ENCODE measurements around the gene PPM1D.

DNA sequence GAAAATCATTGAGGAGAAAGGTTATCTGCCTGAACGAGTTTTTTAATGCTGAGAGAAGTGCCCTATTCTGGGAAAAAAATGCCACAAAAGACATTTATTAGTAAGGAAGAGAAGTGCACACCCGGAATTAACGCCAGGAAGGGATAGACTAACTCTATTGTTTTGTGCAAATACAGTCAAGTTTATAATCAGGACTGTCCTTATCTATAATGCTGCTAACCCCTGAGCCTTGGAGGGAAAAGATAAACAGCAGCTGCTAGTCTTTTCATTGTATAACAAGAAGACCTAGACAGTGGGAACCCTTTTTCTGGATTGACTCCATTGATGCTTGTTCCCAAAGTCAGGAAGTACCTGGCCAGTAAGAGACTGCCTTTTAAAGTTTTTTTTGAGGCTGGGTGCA lies 104.2 kb downstream of the PPM1D start:
- TF ChIP-seq, protein P1, sequence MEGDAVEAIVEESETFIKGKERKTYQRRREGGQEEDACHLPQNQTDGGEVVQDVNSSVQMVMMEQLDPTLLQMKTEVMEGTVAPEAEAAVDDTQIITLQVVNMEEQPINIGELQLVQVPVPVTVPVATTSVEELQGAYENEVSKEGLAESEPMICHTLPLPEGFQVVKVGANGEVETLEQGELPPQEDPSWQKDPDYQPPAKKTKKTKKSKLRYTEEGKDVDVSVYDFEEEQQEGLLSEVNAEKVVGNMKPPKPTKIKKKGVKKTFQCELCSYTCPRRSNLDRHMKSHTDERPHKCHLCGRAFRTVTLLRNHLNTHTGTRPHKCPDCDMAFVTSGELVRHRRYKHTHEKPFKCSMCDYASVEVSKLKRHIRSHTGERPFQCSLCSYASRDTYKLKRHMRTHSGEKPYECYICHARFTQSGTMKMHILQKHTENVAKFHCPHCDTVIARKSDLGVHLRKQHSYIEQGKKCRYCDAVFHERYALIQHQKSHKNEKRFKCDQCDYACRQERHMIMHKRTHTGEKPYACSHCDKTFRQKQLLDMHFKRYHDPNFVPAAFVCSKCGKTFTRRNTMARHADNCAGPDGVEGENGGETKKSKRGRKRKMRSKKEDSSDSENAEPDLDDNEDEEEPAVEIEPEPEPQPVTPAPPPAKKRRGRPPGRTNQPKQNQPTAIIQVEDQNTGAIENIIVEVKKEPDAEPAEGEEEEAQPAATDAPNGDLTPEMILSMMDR (IDR thresholded peaks at IDR 0.05; ENCODE audit: low read depth, low read length): no peak
- no peak for TF ChIP-seq EZH2phosphoT487 (IDR thresholded peaks at IDR 0.05; ENCODE audit: low read depth)

Data from OCI-LY3 (cell line).